Measurements from ENCODE around the gene HMOX2.
A peak's percentile ranks its signal among the peaks of the same experiment; 100 is the strongest.

HMOX2 gene

GRCh38 chr16:4510747-4511426 is 34.7 kb downstream of the HMOX2 start:
- no peak for TF ChIP-seq CTCF (IDR thresholded peaks at IDR 0.05; ENCODE audit: unreplicated experiment in 3 of 3)
- Mint-ChIP-seq H3K9me3 (no peaks in the 10 kb centered on the region), H3K27me3 (ENCODE audit: low read depth) (no peaks in the 10 kb centered on the region), H3K27ac (peak overlapping the region in 1 of 3 experiments; percentile 5), H3K4me3 (no peak overlapping the region), H3K36me3 (ENCODE audit: low read depth) (peaks cover 34% of the 10 kb centered on the region), H3K4me1 (peaks cover 11% of the 10 kb centered on the region)

GRCh38 chr16:4511441-4512082 is 35.4 kb downstream of the HMOX2 start:
- Mint-ChIP-seq H3K36me3 (ENCODE audit: low read depth) (peaks cover 34% of the 10 kb centered on the region), H3K4me1 (peaks cover 13% of the 10 kb centered on the region), H3K27me3 (ENCODE audit: low read depth) (no peaks in the 10 kb centered on the region), H3K9me3 (no peaks in the 10 kb centered on the region), H3K4me3 (no peak overlapping the region), H3K27ac (peak overlapping the region in 1 of 3 experiments; percentile 5)
- peak; percentile 57 to 59 (median 57) for TF ChIP-seq CTCF (IDR thresholded peaks at IDR 0.05; ENCODE audit: unreplicated experiment in 3 of 3)

DNA sequence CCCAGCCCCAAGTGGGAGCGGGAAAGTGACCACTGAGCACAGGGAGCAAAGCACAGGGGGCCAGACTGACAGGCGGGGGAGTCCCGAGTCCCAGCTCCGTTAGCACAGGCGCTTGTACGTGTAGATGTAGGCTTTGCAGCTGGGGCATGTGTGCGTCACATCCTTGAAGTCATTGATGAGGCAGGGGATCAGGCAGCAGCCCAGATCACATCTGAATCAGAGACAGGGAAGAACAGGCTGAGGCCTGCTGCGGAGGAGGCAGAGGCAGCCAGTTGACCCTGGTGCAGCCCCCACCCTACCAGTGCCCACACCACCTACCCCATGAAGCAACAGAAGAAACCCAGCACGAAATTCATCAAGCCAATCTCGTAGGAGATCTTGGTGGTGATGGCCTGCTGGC is 36.3 kb downstream of the HMOX2 start:
- TF ChIP-seq CTCF (IDR thresholded peaks at IDR 0.05; ENCODE audit: unreplicated experiment in 3 of 3): no peak
- peaks cover 32% of the 10 kb centered on the region for H3K36me3 Mint-ChIP-seq (ENCODE audit: low read depth)
- peaks cover 13% of the 10 kb centered on the region for H3K4me1 Mint-ChIP-seq
- H3K27me3 Mint-ChIP-seq (ENCODE audit: low read depth): no peaks in the 10 kb centered on the region
- no peaks in the 10 kb centered on the region for H3K9me3 Mint-ChIP-seq
- no peak overlapping the region for H3K27ac Mint-ChIP-seq
- H3K4me3 Mint-ChIP-seq: no peak overlapping the region

DNA sequence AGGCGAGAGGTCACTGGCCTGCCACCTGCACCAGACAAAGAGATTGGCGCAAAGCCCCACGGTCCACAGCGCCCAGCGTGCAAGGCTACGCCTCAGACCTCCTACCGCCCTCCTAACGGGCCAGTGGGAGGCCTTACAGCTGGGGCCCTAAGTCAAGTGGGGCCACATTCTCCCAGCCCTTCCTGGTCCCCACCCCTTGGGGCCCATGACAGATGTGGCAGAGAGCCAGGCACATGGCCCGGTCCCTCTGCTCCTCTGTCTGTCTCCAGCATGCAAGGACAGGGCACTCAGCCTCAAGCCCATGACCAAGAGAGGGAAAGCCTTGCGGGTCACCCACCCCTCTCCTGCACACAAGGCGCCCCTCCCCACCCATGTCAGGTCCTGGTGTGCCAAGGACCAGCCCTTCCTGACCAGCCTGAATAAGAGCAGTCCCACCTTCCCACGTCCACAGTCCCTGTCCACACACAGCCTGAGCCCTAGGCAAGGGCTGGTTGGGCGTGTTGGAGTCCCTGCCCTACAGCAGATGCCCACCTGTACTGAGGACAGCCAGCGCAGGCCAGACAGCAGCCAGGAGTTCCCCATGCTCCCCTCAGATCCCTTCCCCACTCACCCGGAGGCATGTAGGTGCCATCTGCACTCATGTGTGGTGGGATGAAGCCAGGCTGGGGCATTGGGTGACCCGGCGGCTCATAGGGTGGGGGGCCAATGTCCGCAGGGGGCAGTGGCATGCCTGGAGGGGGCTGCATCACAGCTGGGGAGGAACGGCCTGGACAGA is 37.1 kb downstream of the HMOX2 start:
- Mint-ChIP-seq H3K9me3 (no peaks in the 10 kb centered on the region), H3K36me3 (ENCODE audit: low read depth) (peaks cover 25% of the 10 kb centered on the region), H3K27me3 (ENCODE audit: low read depth) (no peaks in the 10 kb centered on the region), H3K27ac (no peak overlapping the region), H3K4me3 (no peak overlapping the region), H3K4me1 (peaks cover 13% of the 10 kb centered on the region)
- TF ChIP-seq CTCF (IDR thresholded peaks at IDR 0.05; ENCODE audit: unreplicated experiment in 3 of 3): no peak

- no peak for TF ChIP-seq CTCF (IDR thresholded peaks at IDR 0.05; ENCODE audit: unreplicated experiment in 3 of 3)
- H3K9me3 Mint-ChIP-seq: no peaks in the 10 kb centered on the region
- no peak overlapping the region for H3K4me3 Mint-ChIP-seq
- H3K27ac Mint-ChIP-seq: no peak overlapping the region
- peaks cover 13% of the 10 kb centered on the region for H3K4me1 Mint-ChIP-seq
- no peaks in the 10 kb centered on the region for H3K27me3 Mint-ChIP-seq (ENCODE audit: low read depth)
- peaks cover 25% of the 10 kb centered on the region for H3K36me3 Mint-ChIP-seq (ENCODE audit: low read depth)
These were observed 37.7 kb downstream of the HMOX2 start for GRCh38 chr16:4513881-4514280.
